Neural progenitor cell (in vitro differentiated cells): ENCODE data around the gene STMN3.

Experiments used
- CTCF ChIP-seq: fragments of 200-600 bp; sonication (generic); IDR thresholded peaks from 2 replicates; pipeline ENCODE4 v1.5.1; 2017; ENCODE audit warnings: antibody characterized with exemption, mild to moderate bottlenecking
- EZH2 ChIP-seq: fragments of 200-600 bp; sonication (generic); IDR thresholded peaks from 2 replicates; pipeline ENCODE4 v1.6.1; 2017; ENCODE audit warnings: antibody characterized with exemption, mild to moderate bottlenecking, moderate library complexity
- EZH2phosphoT487 ChIP-seq: fragments of 200-600 bp; sonication (generic); IDR thresholded peaks from 2 replicates; pipeline ENCODE4 v1.6.1; 2017; ENCODE audit warnings: antibody characterized with exemption

- no peak for TF ChIP-seq CTCF
- TF ChIP-seq EZH2, result no peak
- no peak for TF ChIP-seq EZH2phosphoT487
These were observed 61.4 kb downstream of the STMN3 start for GRCh38 chr20:63591786-63592355.
